NK-92 treated with Interleukin-12 subunit alpha and Interleukin-12 subunit beta, amount 100 ng/mL, for 24 hours (cell line): Measurements from ENCODE around the gene NSL1.
"Not testable (repeated sequence)": the region's sequence is repeated elsewhere in the genome, so short reads cannot be mapped to it uniquely, and the experiment has no call there.

ENCODE experiments used
- DNase-seq: peaks from one replicate; lab custom pipeline; 2025; lab: John Stamatoyannopoulos, UW

Gene NSL1

GRCh38 chr1:212791676-212792395 lies at the start of gene NSL1, which contains the start of gene TATDN3:
TSS of gene NSL1 (minus strand) at chr1:212791777. CDS start at chr1:212791763, 14 bp downstream.
TSS of gene TATDN3 (plus strand) at chr1:212791894. CDS start at chr1:212791922, 28 bp downstream.
- peak; percentile 76 for DNase-seq

- no peak for DNase-seq
Observed at GRCh38 chr1:212838145-212838544, 46.6 kb upstream of the NSL1 start.

GRCh38 chr1:212833211-212834207 lies 41.9 kb upstream of the NSL1 start:
- DNase-seq, result not testable (repeated sequence)

- no peak for DNase-seq
Observed at GRCh38 chr1:212828395-212828794, 36.8 kb upstream of the NSL1 start.

- DNase-seq, result no peak
Observed at GRCh38 chr1:212827831-212828278, 36.3 kb upstream of the NSL1 start.

- DNase-seq, result no peak
Observed at GRCh38 chr1:212827171-212827776, 35.7 kb upstream of the NSL1 start.

- DNase-seq, result no peak
Observed at GRCh38 chr1:212825798-212826452, 34.3 kb upstream of the NSL1 start.

GRCh38 chr1:212824201-212824600 lies 32.6 kb upstream of the NSL1 start:
- no peak for DNase-seq

GRCh38 chr1:212822956-212823355 lies 31.4 kb upstream of the NSL1 start:
- DNase-seq, result no peak

- no peak for DNase-seq
Observed at GRCh38 chr1:212820969-212821368, 29.4 kb upstream of the NSL1 start.

- DNase-seq, result no peak
Observed at GRCh38 chr1:212819726-212820125, 28.1 kb upstream of the NSL1 start.

- DNase-seq, result no peak
Observed at GRCh38 chr1:212816567-212817278, 25.1 kb upstream of the NSL1 start.

- DNase-seq, result no peak
Observed at GRCh38 chr1:212814537-212815334, 23.2 kb upstream of the NSL1 start.

- DNase-seq, result no peak
Observed at GRCh38 chr1:212805767-212806166, 14.2 kb upstream of the NSL1 start.

GRCh38 chr1:212797681-212798080 lies 6.1 kb upstream of the NSL1 start:
- DNase-seq, result no peak

- no peak for DNase-seq
Observed at GRCh38 chr1:212794561-212795014, 3.0 kb upstream of the NSL1 start.

GRCh38 chr1:212792396-212792908 lies 875 bp upstream of the NSL1 start:
- DNase-seq, result no peak

GRCh38 chr1:212791261-212791675 lies 309 bp downstream of the NSL1 start:
- no peak for DNase-seq

GRCh38 chr1:212785871-212786270 lies 5.7 kb downstream of the NSL1 start:
- DNase-seq, result no peak

- DNase-seq, result no peak
Observed at GRCh38 chr1:212783976-212784375, 7.6 kb downstream of the NSL1 start.
